B cell (primary cell): Measurements from ENCODE around the gene NPR3. TPM values are rescaled to one million over a fixed set of nuclear protein-coding genes. Genes with fewer than 3 reads are reported as not detected.

Experiments used
- ATAC-seq: fragments of 200-7000 bp; cut with Tn5 transposase; one replicate; pipeline ENCODE4 v1.10.0; 2021; ENCODE audit warnings: low read depth, mild to moderate bottlenecking, moderate number of reproducible peaks, moderate library complexity
- CTCF ChIA-PET: fragments of 350-600 bp; sonication (Branson Sonifier 250); formaldehyde crosslinking; loops from one replicate; lab custom pipeline; 2021; ENCODE audit warnings: antibody characterized with exemption, inconsistent platforms; lab: Charles Lee
- POLR2A ChIA-PET: fragments of 350-600 bp; sonication (Branson Sonifier 250); formaldehyde crosslinking; loops from one replicate; lab custom pipeline; 2021; ENCODE audit warnings: antibody characterized with exemption; lab: Charles Lee
- DNase-seq: peaks from one replicate; pipeline ENCODE4 v3.0.0; 2013
- H2AFZ ChIP-seq: 2 replicates; pipeline ENCODE4 v1.6.1; 2012; ENCODE audit warnings: mild to moderate bottlenecking, low read depth, low read length; ENCODE audit not compliant: insufficient read depth, poor library complexity, severe bottlenecking
- H3K27ac ChIP-seq, 2 donors: 1 replicate in 1 of 2; 2 replicates in 1 of 2; pipeline ENCODE4 v1.5.1; 2012 to 2013; ENCODE audit warnings: low read length in 2 of 2, mild to moderate bottlenecking in 2 of 2, moderate library complexity in 1 of 2
- H3K27me3 ChIP-seq, 4 experiments: fragments of 200-600 bp in 1 of 4; sonication (generic) in 1 of 4; replicated peaks in 1 of 4; 1 replicate in 2 of 4; 2 replicates in 2 of 4; pipeline versions ENCODE4 v1.6.1 to v1.7.0; 2013 to 2016; ENCODE audit warnings: low read length in 3 of 4, mild to moderate bottlenecking in 2 of 4, mixed read lengths in 1 of 4, moderate library complexity in 1 of 4; ENCODE audit not compliant: insufficient read depth in 4 of 4, control insufficient read depth in 3 of 4; ENCODE audit errors: control extremely low read depth in 1 of 4
- H3K36me3 ChIP-seq, 2 experiments: replicated peaks in 1 of 2; 1 replicate in 1 of 2; 2 replicates in 1 of 2; pipeline versions ENCODE4 v1.6.1 to v1.7.1; 2013; ENCODE audit warnings: low read length in 1 of 2; ENCODE audit not compliant: insufficient read depth in 2 of 2, control insufficient read depth in 1 of 2; ENCODE audit errors: control extremely low read depth in 1 of 2, extremely low read depth in 1 of 2
- H3K4me1 ChIP-seq, 2 donors: fragments of 200-600 bp in 1 of 2; sonication (generic) in 1 of 2; 1 replicate in 1 of 2; 2 replicates in 1 of 2; pipeline versions ENCODE4 v1.5.1 to v1.6.1; 2013 to 2017; ENCODE audit warnings: low read length in 2 of 2; ENCODE audit not compliant: control insufficient read depth in 2 of 2, insufficient read depth in 2 of 2
- H3K4me2 ChIP-seq: replicated peaks from 2 replicates; pipeline ENCODE3; 2012; ENCODE audit warnings: mild to moderate bottlenecking, low read depth, low read length; ENCODE audit not compliant: poor library complexity, severe bottlenecking
- H3K4me3 ChIP-seq, 5 experiments: fragments of 200-600 bp in 1 of 5; sonication (generic) in 1 of 5; 1 replicate in 3 of 5; 2 replicates in 2 of 5; pipeline versions ENCODE4 v1.5.1 to v1.7.0; 2011 to 2016; ENCODE audit warnings: low read length in 4 of 5, mild to moderate bottlenecking in 4 of 5, low read depth in 2 of 5, control low read depth in 1 of 5, moderate library complexity in 1 of 5; ENCODE audit not compliant: insufficient read depth in 1 of 5; ENCODE audit errors: control extremely low read depth in 1 of 5, extremely low read depth in 1 of 5
- H3K79me2 ChIP-seq: fragments of 200-600 bp; sonication (generic); one replicate; pipeline ENCODE4 v1.6.0; 2016; ENCODE audit warnings: low read length; ENCODE audit not compliant: control insufficient read depth, insufficient read depth
- H3K9ac ChIP-seq: fragments of 200-600 bp; sonication (generic); 2 replicates; pipeline ENCODE4 v1.6.1; 2017; ENCODE audit warnings: mild to moderate bottlenecking, low read length, moderate library complexity
- H3K9me3 ChIP-seq, 3 donors: one replicate each; pipeline versions ENCODE4 v1.6.1 to v1.7.1; 2013; ENCODE audit warnings: low read length in 2 of 3; ENCODE audit not compliant: control insufficient read depth in 2 of 3, insufficient read depth in 1 of 3; ENCODE audit errors: control extremely low read depth in 1 of 3
- H4K20me1 ChIP-seq: 2 replicates; pipeline ENCODE4 v1.6.0; 2012; ENCODE audit warnings: mild to moderate bottlenecking, low read length; ENCODE audit not compliant: insufficient read depth, control insufficient read depth, poor library complexity, severe bottlenecking
- H3K27ac Mint-ChIP-seq: one replicate; pipeline ENCODE4 v1.8.0; 2021; ENCODE audit warnings: mixed read lengths
- H3K27me3 Mint-ChIP-seq: one replicate; pipeline ENCODE4 v1.8.0; 2021; ENCODE audit warnings: mixed read lengths
- H3K4me1 Mint-ChIP-seq: one replicate; pipeline ENCODE4 v1.8.0; 2021; ENCODE audit warnings: mixed read lengths
- H3K4me3 Mint-ChIP-seq: one replicate; pipeline ENCODE4 v1.8.0; 2021; ENCODE audit warnings: mixed read lengths
- H3K9me3 Mint-ChIP-seq: one replicate; pipeline ENCODE4 v1.8.0; 2022; ENCODE audit warnings: mixed read lengths; ENCODE audit not compliant: insufficient read depth
- EZH2 ChIP-seq: IDR thresholded peaks from 2 replicates; pipeline ENCODE4 v1.6.1; 2012; ENCODE audit warnings: borderline replicate concordance, low read depth, mild to moderate bottlenecking, moderate library complexity, low read length; ENCODE audit not compliant: insufficient read depth, poor library complexity, severe bottlenecking
- whole genome bisulfite sequencing: methylation state at CpG from one replicate; pipeline ENCODE4 v1.1.5; 2013; ENCODE audit warnings: missing lambda C conversion rate; ENCODE audit not compliant: insufficient coverage; 5-methylcytosine and 5-hydroxymethylcytosine counted together
- intact Hi-C: fragments of 100-400 bp; cut with micrococcal nuclease; formaldehyde crosslinking; loops from one replicate; pipeline ENCODE4 v1.10.0; 2022
- polyA plus RNA-seq: library from polyadenylated mRNA; depleted of rRNA; stranded (reverse); fragments of >200 nt; gene quantifications from 2 replicates; pipeline ENCODE4 v1.2.3, GENCODE V29; 2012
- total RNA-seq, 2 donors: library from RNA; stranded (reverse); fragments of 120-200 nt in 1 of 2; gene quantifications; 1 replicate in 1 of 2; 2 replicates in 1 of 2; pipeline versions ENCODE4 v1.2.3 to v1.2.4, GENCODE V29; 2013 to 2022
- TF ChIP-seq, protein P1 (sequence below): fragments of 200-600 bp; IDR thresholded peaks from one replicate; pipeline ENCODE4 v1.8.0; 2022; ENCODE audit warnings: antibody characterized with exemption, mild to moderate bottlenecking

NPR3 gene
- total and polyA plus RNA-seq, 2 donors (not counting 1 experiment from before 2014, with no cell fraction given) = not detected

- Histone ChIP-seq H3K9ac (no peak overlapping the region), H3K36me3 (no peaks in the 10 kb centered on the region), H3K9me3 (no peaks in the 10 kb centered on the region), H3K4me1 (no peaks in the 10 kb centered on the region), H3K4me3 (no peak overlapping the region), H4K20me1 (no peaks in the 10 kb centered on the region), H2AFZ (no peak overlapping the region), H3K27ac (no peak overlapping the region), H3K79me2 (no peaks in the 10 kb centered on the region), H3K4me2 (no peak overlapping the region), H3K27me3 (no peaks in the 10 kb centered on the region)
- WGBS = no CpG with 5 or more reads among the region's 2 CpGs
- no peak for ATAC-seq
- H3K4me3 Mint-ChIP-seq = no peak overlapping the region
- POLR2A ChIA-PET = no interaction called here
- no peaks in the 10 kb centered on the region for H3K4me1 Mint-ChIP-seq
- H3K27ac Mint-ChIP-seq = no peak overlapping the region
- TF ChIP-seq EZH2 = no peak
- TF ChIP-seq, protein P1, sequence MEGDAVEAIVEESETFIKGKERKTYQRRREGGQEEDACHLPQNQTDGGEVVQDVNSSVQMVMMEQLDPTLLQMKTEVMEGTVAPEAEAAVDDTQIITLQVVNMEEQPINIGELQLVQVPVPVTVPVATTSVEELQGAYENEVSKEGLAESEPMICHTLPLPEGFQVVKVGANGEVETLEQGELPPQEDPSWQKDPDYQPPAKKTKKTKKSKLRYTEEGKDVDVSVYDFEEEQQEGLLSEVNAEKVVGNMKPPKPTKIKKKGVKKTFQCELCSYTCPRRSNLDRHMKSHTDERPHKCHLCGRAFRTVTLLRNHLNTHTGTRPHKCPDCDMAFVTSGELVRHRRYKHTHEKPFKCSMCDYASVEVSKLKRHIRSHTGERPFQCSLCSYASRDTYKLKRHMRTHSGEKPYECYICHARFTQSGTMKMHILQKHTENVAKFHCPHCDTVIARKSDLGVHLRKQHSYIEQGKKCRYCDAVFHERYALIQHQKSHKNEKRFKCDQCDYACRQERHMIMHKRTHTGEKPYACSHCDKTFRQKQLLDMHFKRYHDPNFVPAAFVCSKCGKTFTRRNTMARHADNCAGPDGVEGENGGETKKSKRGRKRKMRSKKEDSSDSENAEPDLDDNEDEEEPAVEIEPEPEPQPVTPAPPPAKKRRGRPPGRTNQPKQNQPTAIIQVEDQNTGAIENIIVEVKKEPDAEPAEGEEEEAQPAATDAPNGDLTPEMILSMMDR = no peak
- no peaks in the 10 kb centered on the region for H3K27me3 Mint-ChIP-seq
- DNase-seq = no peak
- intact Hi-C loops = no loop called here
- no peaks in the 10 kb centered on the region for H3K9me3 Mint-ChIP-seq
- CTCF ChIA-PET = no interaction called here
These were observed 66.1 kb downstream of the NPR3 start for GRCh38 chr5:32777222-32777621.

- Histone ChIP-seq H3K4me1 (no peaks in the 10 kb centered on the region), H3K4me2 (no peak overlapping the region), H3K27ac (no peak overlapping the region), H3K27me3 (no peaks in the 10 kb centered on the region), H2AFZ (no peak overlapping the region), H4K20me1 (no peaks in the 10 kb centered on the region), H3K9ac (no peak overlapping the region), H3K36me3 (no peaks in the 10 kb centered on the region), H3K4me3 (no peak overlapping the region), H3K9me3 (no peaks in the 10 kb centered on the region), H3K79me2 (no peaks in the 10 kb centered on the region)
- ChIA-PET POLR2A (no interaction called here), CTCF (no interaction called here)
- no peak for DNase-seq
- no peak for ATAC-seq
- Mint-ChIP-seq H3K27ac (no peak overlapping the region), H3K9me3 (no peaks in the 10 kb centered on the region), H3K27me3 (no peaks in the 10 kb centered on the region), H3K4me3 (no peak overlapping the region), H3K4me1 (no peaks in the 10 kb centered on the region)
- intact Hi-C loops = no loop called here
- TF ChIP-seq EZH2 = no peak
- WGBS = no CpG with 5 or more reads among the region's 2 CpGs
These were observed 66.6 kb downstream of the NPR3 start for GRCh38 chr5:32777733-32778132.
